HepG2 (cell line): ENCODE measurements around the gene MLXIPL. TPM values are rescaled to one million over a fixed set of nuclear protein-coding genes. Genes with fewer than 3 reads are reported as not detected.

ENCODE experiments used
- ATAC-seq: fragments of 200-7000 bp; cut with Tn5 transposase; 3 replicates; pipeline ENCODE4 v1.9.1; 2020; ENCODE audit warnings: mild to moderate bottlenecking, moderate library complexity
- BruUV-seq: library from RNA; stranded (reverse); fragments of 400-500 nt; replicated peaks from 2 replicates; lab custom pipeline; 2021; lab: Mats Ljungman, UMichigan
- CTCF ChIA-PET: fragments of 300-600 bp; formaldehyde crosslinking; extraction: SDS; loops from one replicate; lab custom pipeline; 2021; ENCODE audit warnings: low total read pairs, inconsistent platforms, low intra/inter-chr PET ratio; lab: Yijun Ruan, JAX
- POLR2A ChIA-PET: fragments of 350-600 bp; sonication (Branson Sonifier 250); formaldehyde crosslinking; loops from one replicate; lab custom pipeline; 2020; ENCODE audit warnings: antibody characterized with exemption, inconsistent platforms; lab: Yijun Ruan, JAX
- DNase-seq: peaks from one replicate; pipeline ENCODE4 v3.0.0-alpha.2; 2015; ENCODE audit warnings: low spot score
- FAIRE-seq: peaks from 3 replicates; lab custom pipeline; 2011; peaks lifted over from hg19 to GRCh38; lab: Jason Lieb, UNC
- H2AFZ ChIP-seq: one replicate; pipeline ENCODE4 v1.6.1; 2011; ENCODE audit warnings: low read length, inconsistent platforms
- H3K27ac ChIP-seq: fragments of 300-600 bp; 3 replicates; pipeline ENCODE4 v1.8.0; 2011; ENCODE audit warnings: mixed run types, mild to moderate bottlenecking, mixed read lengths, low read length, inconsistent platforms; ENCODE audit not compliant: insufficient read depth; ENCODE audit errors: extremely low read length
- H3K27me3 ChIP-seq, 2 experiments: fragments of 200-600 bp in 1 of 2; 2 replicates in 1 of 2; 3 replicates in 1 of 2; pipeline versions ENCODE4 v1.6.0 to v1.8.0; 2011; ENCODE audit warnings: low read length in 2 of 2, mild to moderate bottlenecking in 2 of 2, moderate library complexity in 2 of 2, inconsistent platforms in 1 of 2; ENCODE audit not compliant: insufficient read depth in 2 of 2, control insufficient read depth in 1 of 2
- H3K36me3 ChIP-seq, 2 experiments: fragments of 200-600 bp in 1 of 2; replicated peaks in 1 of 2; 2 replicates in 1 of 2; 3 replicates in 1 of 2; pipeline versions ENCODE4 v1.5.1 to v1.8.0; 2011; ENCODE audit warnings: low read length in 2 of 2, inconsistent platforms in 1 of 2; ENCODE audit not compliant: insufficient read depth in 2 of 2, control insufficient read depth in 1 of 2
- H3K4me1 ChIP-seq: 2 replicates; pipeline ENCODE4 v1.5.1; 2012; ENCODE audit warnings: low read length, inconsistent platforms; ENCODE audit not compliant: insufficient read depth
- H3K4me2 ChIP-seq: 2 replicates; pipeline ENCODE4 v1.6.0; 2011; ENCODE audit warnings: low read depth, low read length, inconsistent platforms
- H3K4me3 ChIP-seq, 3 experiments: fragments of 200-600 bp in 1 of 3; sonication (generic), shearing (Covaris generic) in 1 of 3; replicated peaks in 1 of 3; 2 replicates each; pipeline ENCODE4 v1.5.1; 2011 to 2016; ENCODE audit warnings: low read length in 3 of 3, inconsistent platforms in 2 of 3, low read depth in 2 of 3, mild to moderate bottlenecking in 2 of 3, control low read depth in 1 of 3, mixed read lengths in 1 of 3; ENCODE audit not compliant: insufficient read depth in 1 of 3
- H3K79me2 ChIP-seq: one replicate; pipeline ENCODE4 v1.6.1; 2011; ENCODE audit warnings: low read length, inconsistent platforms; ENCODE audit not compliant: insufficient read depth
- H3K9ac ChIP-seq: 2 replicates; pipeline ENCODE4 v1.6.0; 2011; ENCODE audit warnings: mild to moderate bottlenecking, low read depth, low read length, inconsistent platforms; ENCODE audit not compliant: insufficient read depth
- H3K9me3 ChIP-seq: 2 replicates; pipeline ENCODE4 v1.5.1; 2012; ENCODE audit warnings: mild to moderate bottlenecking, low read length
- H4K20me1 ChIP-seq: 2 replicates; pipeline ENCODE4 v1.6.0; 2011; ENCODE audit warnings: inconsistent platforms, mild to moderate bottlenecking, low read length, moderate library complexity; ENCODE audit not compliant: insufficient read depth
- BCL3 ChIP-seq: sonication (generic); formaldehyde crosslinking; IDR thresholded peaks from 2 replicates; pipeline ENCODE4 v1.5.1; 2020; ENCODE audit warnings: mild to moderate bottlenecking, missing genetic modification reagents, moderate library complexity
- CEBPB ChIP-seq: IDR thresholded peaks from 2 replicates; pipeline ENCODE4 v1.6.1; 2011; ENCODE audit warnings: low read depth, low read length, improper control_type of control experiment, borderline replicate concordance
- FOXA1 ChIP-seq, 2 experiments: fragments of 450-650 bp in 1 of 2; sonication (generic) in 1 of 2; formaldehyde crosslinking in 1 of 2; IDR thresholded peaks; 2 replicates each; pipeline versions ENCODE4 v1.4.0 to v1.6.1; 2016 to 2020; ENCODE audit warnings: missing genetic modification reagents in 1 of 2
- FOXP4 ChIP-seq: sonication (generic); formaldehyde crosslinking; IDR thresholded peaks from 2 replicates; pipeline ENCODE4 v1.4.0; 2020; ENCODE audit warnings: missing genetic modification reagents
- MAF1 ChIP-seq: sonication (generic); formaldehyde crosslinking; IDR thresholded peaks from 2 replicates; pipeline ENCODE4 v1.5.0; 2020; ENCODE audit warnings: missing genetic modification reagents, borderline replicate concordance
- REXO4 ChIP-seq: sonication (generic); formaldehyde crosslinking; IDR thresholded peaks from 2 replicates; pipeline ENCODE4 v1.8.0; 2022; ENCODE audit warnings: missing genetic modification reagents, mild to moderate bottlenecking, borderline replicate concordance
- SMAD1 ChIP-seq: sonication (generic); formaldehyde crosslinking; IDR thresholded peaks from 2 replicates; pipeline ENCODE4 v1.4.0; 2020; ENCODE audit warnings: missing genetic modification reagents, low read depth, mild to moderate bottlenecking, borderline replicate concordance
- SMAD9 ChIP-seq: sonication (generic); formaldehyde crosslinking; IDR thresholded peaks from 2 replicates; pipeline ENCODE4 v1.5.1; 2020; ENCODE audit warnings: mild to moderate bottlenecking, missing genetic modification reagents
- ZNF143 ChIP-seq: sonication (generic); formaldehyde crosslinking; IDR thresholded peaks from 2 replicates; pipeline ENCODE4 v1.4.0; 2020; ENCODE audit warnings: missing genetic modification reagents
- ZNF260 ChIP-seq: sonication (generic); formaldehyde crosslinking; IDR thresholded peaks from 2 replicates; pipeline ENCODE4 v1.4.0; 2020; ENCODE audit warnings: missing genetic modification reagents, low read depth, mild to moderate bottlenecking, borderline replicate concordance
- ZNF430 ChIP-seq: sonication (generic); formaldehyde crosslinking; IDR thresholded peaks from 2 replicates; pipeline ENCODE4 v1.9.0; 2021; ENCODE audit warnings: mild to moderate bottlenecking, missing genetic modification reagents
- ZNF773 ChIP-seq: sonication (generic); formaldehyde crosslinking; IDR thresholded peaks from 2 replicates; pipeline ENCODE4 v1.4.0; 2020; ENCODE audit warnings: missing genetic modification reagents, borderline replicate concordance
- ZSCAN30 ChIP-seq: sonication (generic); formaldehyde crosslinking; IDR thresholded peaks from 2 replicates; pipeline ENCODE4 v1.5.0; 2020; ENCODE audit warnings: mild to moderate bottlenecking, missing genetic modification reagents
- WGBS: methylation state at CpG from one replicate; pipeline ENCODE4 v1.1.6; 2017; ENCODE audit warnings: low lambda C conversion rate; 5-methylcytosine and 5-hydroxymethylcytosine counted together
- in situ Hi-C: cut with HindIII; loops from 2 replicates; pipeline ENCODE4 v1.10.0; 2017; ENCODE audit warnings: low pct_unique_long_range_greater_than_20kb; ENCODE audit not compliant: extremely low pct_ligation_motif_present
- intact Hi-C: fragments of 100-400 bp; cut with micrococcal nuclease; formaldehyde crosslinking; loops from one replicate; pipeline ENCODE4 v1.10.0; 2022; ENCODE audit not compliant: unreplicated experiment
- polyA plus RNA-seq, 8 experiments: library from polyadenylated mRNA; depleted of rRNA in 3 of 8; stranded (reverse) in 7 of 8; unstranded in 1 of 8; fragments of >200 nt; fragmentation: Illumina TruSeq in 4 of 8; extraction: Trizol in 4 of 8; gene quantifications; 2 replicates each; pipeline versions ENCODE4 v1.2.1 to v1.2.3, GENCODE V29; 2011 to 2016; ENCODE audit warnings: low read depth in 4 of 8, missing spikeins in 1 of 8, mixed read lengths in 1 of 8; ENCODE audit not compliant: insufficient read depth in 1 of 8
- total RNA-seq, 5 experiments: library from RNA; depleted of rRNA; stranded (reverse); fragments of >200 nt; fragmentation: Illumina TruSeq; extraction: Trizol; gene quantifications; 2 replicates each; pipeline ENCODE4 v1.2.3, GENCODE V29; 2016; ENCODE audit warnings: low read depth in 1 of 5

MLXIPL gene
- total and polyA plus RNA-seq, 2 of the 13 experiments (the other 11 are each of a cell fraction or from before 2014, with no cell fraction given), result 51.6 to 60.1 TPM

DNA sequence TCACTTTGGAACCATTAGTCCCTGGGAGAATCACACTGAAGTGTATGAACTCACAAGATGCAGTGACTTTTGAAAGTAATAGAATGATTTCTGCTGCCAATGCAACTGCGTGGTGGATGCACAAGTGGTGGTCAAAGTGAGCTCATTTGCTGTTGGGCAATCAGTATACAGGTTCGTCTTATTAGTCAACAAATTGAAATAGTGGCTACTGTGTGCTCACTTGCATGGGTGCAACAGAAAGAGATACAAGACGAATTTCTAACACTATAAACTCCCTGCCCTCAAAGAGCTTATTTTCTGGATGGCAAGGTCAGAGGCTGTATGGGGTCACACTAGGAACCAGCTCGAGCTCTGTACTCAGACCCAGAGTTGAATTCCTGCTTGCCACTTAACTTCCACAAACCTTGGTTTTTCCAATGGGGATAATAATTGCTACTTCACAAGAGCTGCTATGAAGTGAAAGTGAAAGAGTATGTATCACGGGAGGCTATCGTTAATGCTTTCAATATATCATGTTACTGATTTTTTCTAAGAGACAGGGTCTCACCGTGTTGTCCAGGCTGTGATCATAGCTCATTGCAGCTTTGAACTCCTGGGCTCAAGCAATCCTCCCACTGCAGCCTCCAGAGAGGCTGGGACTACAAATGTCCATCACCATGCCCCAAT lies 58.5 kb downstream of the MLXIPL start:
- no peak overlapping the region for H3K27ac ChIP-seq
- ATAC-seq (no peak), FAIRE-seq (no peak), DNase-seq (no peak)
- no peak overlapping the region for H3K4me3 ChIP-seq
- H2AFZ ChIP-seq, result no peak overlapping the region
- peaks cover 4 to 12% of the 10 kb centered on the region in 2 experiments for H3K36me3 ChIP-seq
- H3K9me3 ChIP-seq, result no peaks in the 10 kb centered on the region
- H3K9ac ChIP-seq, result no peak overlapping the region
- in situ Hi-C loops, result no loop called here
- CTCF ChIA-PET, result no interaction called here
- intact Hi-C loops, result no loop called here
- H3K4me1 ChIP-seq, result peaks cover 34% of the 10 kb centered on the region
- no peaks in the 10 kb centered on the region for H3K27me3 ChIP-seq
- no peaks in the 10 kb centered on the region for H3K79me2 ChIP-seq
- BruUV-seq, result no TSS peak
- 24% methylated on average over 7 of the region's 7 CpGs for WGBS
- H3K4me2 ChIP-seq, result peak overlapping the region; percentile 29
- TF ChIP-seq CEBPB (peak; percentile 51), FOXP4 (CRISPR knock-in tag) (no peak)
- H4K20me1 ChIP-seq, result no peaks in the 10 kb centered on the region
- POLR2A ChIA-PET, result interaction anchor here (1.1 to 3.5 kb wide), 4 partner anchors 9 to 173 kb away, joined by 3 to 16 read pairs (median 7); partner anchors contain the start of genes ABHD11, BAZ1B and TBL2

GRCh38 chr7:73560109-73560835 lies 64.0 kb downstream of the MLXIPL start:
- WGBS, result 12% methylated on average over 11 of the region's 11 CpGs
- in situ Hi-C loops, result no loop called here
- ChIA-PET POLR2A (interaction anchor here (0.7 to 2.2 kb wide), 5 partner anchors 8 to 63 kb away, joined by 3 to 8 read pairs (median 4); partner anchors contain the start of genes BAZ1B and TBL2), CTCF (no interaction called here)
- DNase-seq (peak; percentile 46), ATAC-seq (peak; percentile 5; the same call in 1 of the 3 replicates), FAIRE-seq (peak; percentile 30)
- peak overlapping the region in 1 of 3 experiments; percentile 24; a peak in 1 of 6 replicates for H3K4me3 ChIP-seq
- peaks cover 56% of the 10 kb centered on the region for H3K4me1 ChIP-seq
- H2AFZ ChIP-seq, result peak overlapping the region; percentile 20
- peak overlapping the region; percentile 69 for H3K4me2 ChIP-seq
- BruUV-seq, result no TSS peak
- H3K27ac ChIP-seq, result no peak overlapping the region
- peak overlapping the region; percentile 7; the same call in 1 of the 2 replicates for H3K9ac ChIP-seq
- no peaks in the 10 kb centered on the region; a peak in 1 of 5 replicates for H3K27me3 ChIP-seq
- H3K36me3 ChIP-seq, result no peaks in the 10 kb centered on the region
- peaks cover 5% of the 10 kb centered on the region; the same call in 1 of the 2 replicates for H4K20me1 ChIP-seq
- intact Hi-C loops, result no loop called here
- no peaks in the 10 kb centered on the region for H3K9me3 ChIP-seq
- H3K79me2 ChIP-seq, result peaks cover 14% of the 10 kb centered on the region
- no peak for TF ChIP-seq REXO4
- TF ChIP-seq ZNF260 (CRISPR knock-in tag), result no peak
- no peak for TF ChIP-seq ZNF773 (CRISPR knock-in tag)
- TF ChIP-seq ZSCAN30 (CRISPR knock-in tag), result no peak
- no peak for TF ChIP-seq SMAD1 (CRISPR knock-in tag)
- TF ChIP-seq FOXA1 (IDR thresholded peaks at IDR 0.05), result no peak
- TF ChIP-seq FOXA1 (CRISPR knock-in tag; IDR thresholded peaks at IDR 0.05), result no peak
- TF ChIP-seq ZNF143 (CRISPR knock-in tag), result no peak
- no peak for TF ChIP-seq MAF1 (CRISPR knock-in tag)
- TF ChIP-seq SMAD9, result no peak
- TF ChIP-seq ZNF430, result no peak
- no peak for TF ChIP-seq BCL3 (CRISPR knock-in tag)
